Measurements from ENCODE around the gene SGK1. TPM values are rescaled to one million over a fixed set of nuclear protein-coding genes. Genes with fewer than 3 reads are reported as not detected.

SGK1 gene
- polyA plus RNA-seq, 1 of the 3 experiments (the other 2 are of a cell fraction), result 440 TPM

DNA sequence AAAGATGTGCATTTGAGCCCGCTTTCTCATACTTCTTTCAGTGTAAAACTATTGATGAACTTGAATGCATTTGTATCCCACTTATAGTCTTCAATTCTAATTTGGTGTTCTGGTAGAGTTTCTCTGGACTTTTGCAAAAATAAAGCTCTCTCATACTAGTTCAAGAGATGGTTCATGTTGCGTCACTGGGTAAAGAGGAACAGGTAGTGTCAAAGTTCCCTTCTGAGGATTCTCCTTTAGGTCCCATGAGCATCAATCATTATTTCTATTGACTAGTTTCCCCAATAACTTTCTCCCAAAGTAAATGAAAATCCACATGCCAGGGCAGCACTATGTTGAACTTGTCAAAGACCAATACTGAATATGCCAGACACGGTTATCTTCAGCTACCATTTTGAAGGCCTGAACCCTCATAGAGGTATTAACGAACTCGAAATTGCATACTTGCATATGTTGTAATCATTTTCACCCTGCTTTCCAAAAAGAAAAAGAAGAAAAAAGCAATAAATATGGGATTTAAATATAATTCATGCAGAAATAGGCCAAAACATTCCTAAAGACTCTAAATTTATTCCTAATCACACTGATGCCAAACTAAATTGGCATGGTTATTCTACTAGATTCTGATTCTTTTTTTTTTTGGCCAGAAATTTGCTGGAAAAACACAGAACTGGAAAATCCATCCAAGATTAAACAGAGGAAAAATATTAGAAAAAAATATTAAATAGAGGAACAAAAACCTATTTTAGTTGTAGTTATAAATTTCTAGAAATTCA, 84.5 kb downstream of the SGK1 start:
- Histone ChIP-seq H3F3A (replicated peaks; ENCODE audit: insufficient read depth) (no peaks in the 10 kb centered on the region), H3K9me3 (no peaks in the 10 kb centered on the region), H3K9me2 (no peaks in the 10 kb centered on the region), H3K27me3 (ENCODE audit: insufficient read depth) (no peaks in the 10 kb centered on the region), H3K4me3 (ENCODE audit: low read depth in 2 of 2, low read length in 1 of 2) (no peak overlapping the region), H3K9ac (no peak overlapping the region), H3K79me2 (ENCODE audit: insufficient read depth) (no peaks in the 10 kb centered on the region), H3K27ac (ENCODE audit: low read depth in 2 of 2, low read length in 1 of 2) (no peak overlapping the region), H3K36me3 (replicated peaks in 1 of 2; ENCODE audit: control insufficient read depth in 1 of 2, insufficient read depth in 2 of 2, low read length in 1 of 2) (no peaks in the 10 kb centered on the region), H4K20me1 (ENCODE audit: insufficient read depth) (no peaks in the 10 kb centered on the region), H2AFZ (ENCODE audit: low read depth) (no peak overlapping the region), H3K4me1 (ENCODE audit: control insufficient read depth in 1 of 2, insufficient read depth in 2 of 2, low read depth in 1 of 2, low read length in 1 of 2) (peaks cover 0 to 5% of the 10 kb centered on the region in 2 experiments; a peak in 2 of 4 replicates), H3K4me2 (no peak overlapping the region)
- ChIA-PET CTCF (no interaction called here), POLR2A (no interaction called here)
- WGBS (ENCODE audit: low lambda C conversion rate), result 93% methylated on average over 5 of the region's 5 CpGs
- no peak for TF ChIP-seq MEF2A (IDR thresholded peaks at IDR 0.05; ENCODE audit: borderline replicate concordance, low read depth)
- DNase-seq, result no peak

DNA sequence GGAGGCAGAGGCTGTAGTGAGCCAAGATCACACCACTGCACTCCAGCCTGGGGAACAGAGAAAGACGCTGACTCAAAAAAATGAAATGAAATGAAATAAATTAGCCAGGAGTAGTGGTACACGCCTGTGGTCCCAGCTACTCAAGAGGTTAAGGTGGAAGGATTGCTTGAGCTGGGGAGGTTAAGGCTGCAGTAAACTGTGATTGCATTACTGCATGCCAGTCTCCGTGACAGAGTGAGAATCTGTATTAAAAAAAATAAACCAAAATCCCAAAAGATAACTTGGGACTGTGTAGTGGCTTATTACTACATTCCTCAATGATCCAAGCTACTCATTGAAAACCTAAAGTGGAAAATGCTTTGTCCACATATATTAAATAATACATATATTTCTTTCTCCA, 87.0 kb downstream of the SGK1 start:
- Histone ChIP-seq H4K20me1 (ENCODE audit: insufficient read depth) (no peaks in the 10 kb centered on the region), H3K36me3 (replicated peaks in 1 of 2; ENCODE audit: control insufficient read depth in 1 of 2, insufficient read depth in 2 of 2, low read length in 1 of 2) (no peaks in the 10 kb centered on the region), H3K4me2 (no peak overlapping the region), H3K9me3 (no peaks in the 10 kb centered on the region), H3K27me3 (ENCODE audit: insufficient read depth) (no peaks in the 10 kb centered on the region), H3F3A (replicated peaks; ENCODE audit: insufficient read depth) (no peaks in the 10 kb centered on the region), H3K9me2 (no peaks in the 10 kb centered on the region), H3K9ac (no peak overlapping the region), H3K79me2 (ENCODE audit: insufficient read depth) (no peaks in the 10 kb centered on the region), H3K27ac (ENCODE audit: low read depth in 2 of 2, low read length in 1 of 2) (no peak overlapping the region), H2AFZ (ENCODE audit: low read depth) (no peak overlapping the region), H3K4me3 (ENCODE audit: low read depth in 2 of 2, low read length in 1 of 2) (no peak overlapping the region), H3K4me1 (ENCODE audit: control insufficient read depth in 1 of 2, insufficient read depth in 2 of 2, low read depth in 1 of 2, low read length in 1 of 2) (peaks cover 0 to 4% of the 10 kb centered on the region in 2 experiments; a peak in 1 of 4 replicates)
- ChIA-PET POLR2A (no interaction called here), CTCF (no interaction called here)
- no peak for DNase-seq
- 89% methylated on average over 3 of the region's 3 CpGs for WGBS (ENCODE audit: low lambda C conversion rate)
- TF ChIP-seq MXI1 (IDR thresholded peaks at IDR 0.05; ENCODE audit: low read depth, low read length), result no peak
- TF ChIP-seq POLR2AphosphoS5 (IDR thresholded peaks at IDR 0.05; ENCODE audit: low read depth, low read length), result no peak
- TF ChIP-seq TCF12 (IDR thresholded peaks at IDR 0.05), result no peak
- TF ChIP-seq NFIC (IDR thresholded peaks at IDR 0.05; ENCODE audit: borderline replicate concordance), result no peak

- Histone ChIP-seq H3K79me2 (ENCODE audit: insufficient read depth) (no peaks in the 10 kb centered on the region), H4K20me1 (ENCODE audit: insufficient read depth) (no peaks in the 10 kb centered on the region), H3K9ac (no peak overlapping the region), H3K36me3 (replicated peaks in 1 of 2; ENCODE audit: control insufficient read depth in 1 of 2, insufficient read depth in 2 of 2, low read length in 1 of 2) (no peaks in the 10 kb centered on the region), H3K9me3 (no peaks in the 10 kb centered on the region), H3K4me2 (no peak overlapping the region), H3K4me3 (ENCODE audit: low read depth in 2 of 2, low read length in 1 of 2) (no peak overlapping the region), H2AFZ (ENCODE audit: low read depth) (no peak overlapping the region), H3K4me1 (ENCODE audit: control insufficient read depth in 1 of 2, insufficient read depth in 2 of 2, low read depth in 1 of 2, low read length in 1 of 2) (no peaks in the 10 kb centered on the region), H3K27me3 (ENCODE audit: insufficient read depth) (no peaks in the 10 kb centered on the region), H3F3A (replicated peaks; ENCODE audit: insufficient read depth) (no peaks in the 10 kb centered on the region), H3K9me2 (no peaks in the 10 kb centered on the region), H3K27ac (ENCODE audit: low read depth in 2 of 2, low read length in 1 of 2) (no peak overlapping the region)
- WGBS (ENCODE audit: low lambda C conversion rate), result over 99% methylated on average over 8 of the region's 8 CpGs
- POLR2A ChIA-PET, result no interaction called here
- CTCF ChIA-PET, result no interaction called here
- no peak for DNase-seq
- TF ChIP-seq RAD21 (IDR thresholded peaks at IDR 0.05; ENCODE audit: low read length) (no peak), GABPA (IDR thresholded peaks at IDR 0.05; ENCODE audit: low read depth) (no peak), GATA2 (CRISPR knock-in tag; IDR thresholded peaks at IDR 0.05) (no peak), NFIC (IDR thresholded peaks at IDR 0.05; ENCODE audit: borderline replicate concordance) (no peak), CHD2 (IDR thresholded peaks at IDR 0.05; ENCODE audit: low read length, partially characterized antibody) (no peak), ELF1 (IDR thresholded peaks at IDR 0.05) (no peak), MXI1 (IDR thresholded peaks at IDR 0.05; ENCODE audit: low read depth, low read length) (no peak), JUND (IDR thresholded peaks at IDR 0.05) (no peak), YY1 (IDR thresholded peaks at IDR 0.05; ENCODE audit: low read depth) (no peak), TEAD4 (IDR thresholded peaks at IDR 0.05; ENCODE audit: borderline replicate concordance, insufficient read depth) (no peak), RXRA (IDR thresholded peaks at IDR 0.05; ENCODE audit: borderline replicate concordance, low read depth) (no peak), USF1 (IDR thresholded peaks at IDR 0.05; ENCODE audit: borderline replicate concordance, low read depth) (no peak), EZH2phosphoT487 (IDR thresholded peaks at IDR 0.05; ENCODE audit: borderline replicate concordance, low read depth) (no peak)
- TF ChIP-seq, protein P1, sequence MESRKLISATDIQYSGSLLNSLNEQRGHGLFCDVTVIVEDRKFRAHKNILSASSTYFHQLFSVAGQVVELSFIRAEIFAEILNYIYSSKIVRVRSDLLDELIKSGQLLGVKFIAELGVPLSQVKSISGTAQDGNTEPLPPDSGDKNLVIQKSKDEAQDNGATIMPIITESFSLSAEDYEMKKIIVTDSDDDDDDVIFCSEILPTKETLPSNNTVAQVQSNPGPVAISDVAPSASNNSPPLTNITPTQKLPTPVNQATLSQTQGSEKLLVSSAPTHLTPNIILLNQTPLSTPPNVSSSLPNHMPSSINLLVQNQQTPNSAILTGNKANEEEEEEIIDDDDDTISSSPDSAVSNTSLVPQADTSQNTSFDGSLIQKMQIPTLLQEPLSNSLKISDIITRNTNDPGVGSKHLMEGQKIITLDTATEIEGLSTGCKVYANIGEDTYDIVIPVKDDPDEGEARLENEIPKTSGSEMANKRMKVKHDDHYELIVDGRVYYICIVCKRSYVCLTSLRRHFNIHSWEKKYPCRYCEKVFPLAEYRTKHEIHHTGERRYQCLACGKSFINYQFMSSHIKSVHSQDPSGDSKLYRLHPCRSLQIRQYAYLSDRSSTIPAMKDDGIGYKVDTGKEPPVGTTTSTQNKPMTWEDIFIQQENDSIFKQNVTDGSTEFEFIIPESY (IDR thresholded peaks at IDR 0.05; ENCODE audit: borderline replicate concordance, low read depth), result no peak
- TF ChIP-seq, protein P2, sequence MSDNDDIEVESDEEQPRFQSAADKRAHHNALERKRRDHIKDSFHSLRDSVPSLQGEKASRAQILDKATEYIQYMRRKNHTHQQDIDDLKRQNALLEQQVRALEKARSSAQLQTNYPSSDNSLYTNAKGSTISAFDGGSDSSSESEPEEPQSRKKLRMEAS (IDR thresholded peaks at IDR 0.05; ENCODE audit: low read depth), result no peak
Measured at GRCh38 chr6:134230087-134230700, 87.7 kb downstream of the SGK1 start.

Data from SK-N-SH (cell line).